GM18505 (cell line): ENCODE measurements around the gene SMARCB1.
A peak's percentile ranks its signal among the peaks of the same experiment; 100 is the strongest.

Experiments used
- ATAC-seq: cut with Tn5 transposase; IDR thresholded peaks from one replicate; pipeline ENCODE4 v1.9.1; 2021; ENCODE audit not compliant: unreplicated experiment
- POLR2A ChIP-seq: IDR thresholded peaks from 4 replicates; pipeline ENCODE4 v1.6.1; 2011; ENCODE audit warnings: borderline replicate concordance; ENCODE audit not compliant: insufficient read depth, insufficient read length; ENCODE audit errors: extremely low read depth

Gene SMARCB1

DNA sequence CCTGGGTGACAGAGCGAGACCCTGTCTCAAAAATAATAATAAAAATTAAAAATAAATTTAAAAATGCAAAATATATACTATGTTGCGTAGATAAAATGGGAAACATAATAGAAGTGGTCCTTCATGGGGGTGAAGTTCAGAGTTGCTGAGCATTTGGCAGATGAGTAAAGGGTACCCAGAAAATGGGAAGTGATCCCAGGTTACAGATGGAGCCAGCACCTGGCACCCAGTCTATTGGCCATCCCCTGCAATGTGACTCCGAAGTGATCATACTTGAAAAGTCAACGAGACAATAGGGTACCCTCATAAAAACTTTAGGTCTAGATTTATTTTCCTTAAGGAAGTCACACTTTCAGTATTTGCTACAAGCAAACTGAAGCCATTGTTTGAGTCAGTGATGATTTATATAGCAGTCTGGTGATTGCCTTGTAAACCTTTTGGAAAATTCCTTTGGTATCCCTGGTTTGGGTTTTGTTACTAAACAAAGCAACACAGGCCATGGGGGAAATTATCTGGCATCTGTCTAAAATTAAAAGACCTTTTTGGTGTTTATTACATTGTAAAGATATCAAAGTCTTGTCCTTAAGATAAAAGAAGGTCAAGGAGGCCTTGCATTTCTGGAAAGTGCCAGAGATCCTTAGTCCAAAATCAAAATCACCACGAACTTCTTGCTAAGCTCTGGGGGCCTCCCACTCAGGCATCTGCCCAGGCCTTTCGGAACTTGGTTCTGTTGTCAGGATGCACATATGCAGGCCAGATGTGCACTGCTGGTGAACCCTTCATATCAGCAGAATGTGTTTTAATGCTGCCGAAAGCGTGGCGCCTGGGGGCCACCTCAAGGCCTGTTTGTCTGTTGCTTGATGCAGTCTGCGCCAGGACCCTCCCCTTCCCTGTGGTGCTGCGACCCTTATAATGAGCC, 4.3 kb downstream of the SMARCB1 start:
- TF ChIP-seq POLR2A = no peak

GRCh38 chr22:23791738-23792645, 5.2 kb downstream of the SMARCB1 start:
- TF ChIP-seq POLR2A = no peak
- no peak for ATAC-seq

More for the DNA sequence above, 4.3 kb downstream of the SMARCB1 start:
- ATAC-seq = no peak

GRCh38 chr22:23793326-23793725, 6.6 kb downstream of the SMARCB1 start:
- TF ChIP-seq POLR2A = no peak
- no peak for ATAC-seq

- ATAC-seq = no peak
- no peak for TF ChIP-seq POLR2A
Measured at GRCh38 chr22:23796461-23796860, 9.7 kb downstream of the SMARCB1 start.

- peak; percentile 58 for ATAC-seq
Measured at GRCh38 chr22:23800297-23801237, 13.8 kb downstream of the SMARCB1 start.

GRCh38 chr22:23801238-23801821, 14.6 kb downstream of the SMARCB1 start:
- TF ChIP-seq POLR2A = peak; percentile 6
- ATAC-seq = no peak

More at GRCh38 chr22:23800297-23801237, 13.8 kb downstream of the SMARCB1 start:
- TF ChIP-seq POLR2A = peak; percentile 33

GRCh38 chr22:23801886-23802377, 15.2 kb downstream of the SMARCB1 start:
- TF ChIP-seq POLR2A = no peak
- ATAC-seq = no peak

GRCh38 chr22:23803001-23803819, 16.4 kb downstream of the SMARCB1 start:
- TF ChIP-seq POLR2A = no peak
- no peak for ATAC-seq

- TF ChIP-seq POLR2A = no peak
- no peak for ATAC-seq
Measured at GRCh38 chr22:23804781-23805291, 18.1 kb downstream of the SMARCB1 start.

- ATAC-seq = no peak
- no peak for TF ChIP-seq POLR2A
Measured at GRCh38 chr22:23806837-23807236, 20.1 kb downstream of the SMARCB1 start.

GRCh38 chr22:23812378-23812777, 25.6 kb downstream of the SMARCB1 start:
- ATAC-seq = no peak

More at GRCh38 chr22:23812378-23812777, 25.6 kb downstream of the SMARCB1 start:
- no peak for TF ChIP-seq POLR2A
